Muscle of leg (tissue), 11 donors: ENCODE results near the gene CLDN5. TPM values are rescaled to one million over a fixed set of nuclear protein-coding genes. Genes with fewer than 3 reads are reported as not detected.

Experiments used
- DNase-seq: peaks from one replicate; pipeline ENCODE4 v3.0.0; 2013
- H3K27ac ChIP-seq: one replicate; pipeline ENCODE4 v1.5.1; 2013; ENCODE audit warnings: mild to moderate bottlenecking, low read length, control low read depth
- H3K27me3 ChIP-seq: one replicate; pipeline ENCODE4 v1.6.1; 2013; ENCODE audit warnings: low read length; ENCODE audit not compliant: control insufficient read depth, insufficient read depth
- H3K36me3 ChIP-seq: one replicate; pipeline ENCODE4 v1.6.1; 2013; ENCODE audit warnings: low read length; ENCODE audit not compliant: control insufficient read depth, insufficient read depth
- H3K4me1 ChIP-seq: one replicate; pipeline ENCODE4 v1.6.1; 2013; ENCODE audit warnings: low read length; ENCODE audit not compliant: control insufficient read depth, insufficient read depth
- H3K4me3 ChIP-seq: one replicate; pipeline ENCODE4 v1.5.1; 2013; ENCODE audit warnings: low read length, control low read depth
- H3K9me3 ChIP-seq: replicated peaks from 2 replicates; pipeline ENCODE4 v1.6.1; 2013; ENCODE audit warnings: low read depth, low read length; ENCODE audit not compliant: control insufficient read depth
- WGBS: methylation state at CpG from one replicate; pipeline ENCODE4 v1.1.5; 2013; ENCODE audit warnings: missing lambda C conversion rate; ENCODE audit not compliant: insufficient coverage; 5-methylcytosine and 5-hydroxymethylcytosine counted together
- polyA plus RNA-seq, 8 donors: library from polyadenylated mRNA; unstranded; fragments of 120-200 nt; gene quantifications; one replicate each; pipeline versions ENCODE4 v1.2.1 to v1.2.3, GENCODE V29; 2013; ENCODE audit warnings: inconsistent platforms in 1 of 8, low replicate concordance in 1 of 8; ENCODE audit not compliant: insufficient read length in 8 of 8, insufficient read depth in 1 of 8
- total RNA-seq: library from RNA; stranded (reverse); fragments of 120-200 nt; gene quantifications from one replicate; pipeline ENCODE4 v1.2.4, GENCODE V29; 2013

The CLDN5 gene
- total and polyA plus RNA-seq, 9 donors: 34.8 to 78.1 (median 51.8) TPM

- H3K27ac ChIP-seq: peak overlapping the region; percentile 56
- no peaks in the 10 kb centered on the region for H3K9me3 ChIP-seq
- H3K4me1 ChIP-seq: peaks cover 12% of the 10 kb centered on the region
- H3K36me3 ChIP-seq: peaks cover 21% of the 10 kb centered on the region
- H3K27me3 ChIP-seq: no peaks in the 10 kb centered on the region
- DNase-seq: peak; percentile 79
- 85% methylated on average over 2 of the region's 3 CpGs for WGBS
- H3K4me3 ChIP-seq: no peak overlapping the region
These were observed 27.0 kb downstream of the CLDN5 start for GRCh38 chr22:19497245-19497644.

GRCh38 chr22:19496324-19496630 lies 27.9 kb downstream of the CLDN5 start:
- Histone ChIP-seq H3K27ac (no peak overlapping the region), H3K36me3 (peaks cover 21% of the 10 kb centered on the region), H3K27me3 (no peaks in the 10 kb centered on the region), H3K4me3 (no peak overlapping the region), H3K4me1 (peaks cover 12% of the 10 kb centered on the region), H3K9me3 (no peaks in the 10 kb centered on the region)
- WGBS: no CpG with 5 or more reads among the region's 3 CpGs
- no peak for DNase-seq

GRCh38 chr22:19495562-19496323 lies 28.5 kb downstream of the CLDN5 start:
- peaks cover 12% of the 10 kb centered on the region for H3K4me1 ChIP-seq
- H3K36me3 ChIP-seq: peaks cover 21% of the 10 kb centered on the region
- H3K9me3 ChIP-seq: no peaks in the 10 kb centered on the region
- H3K4me3 ChIP-seq: no peak overlapping the region
- no peaks in the 10 kb centered on the region for H3K27me3 ChIP-seq
- H3K27ac ChIP-seq: no peak overlapping the region
- WGBS: 58% methylated on average over 2 of the region's 5 CpGs
- DNase-seq: peak; percentile 40

GRCh38 chr22:19494676-19495173 lies 29.5 kb downstream of the CLDN5 start:
- Histone ChIP-seq H3K9me3 (no peaks in the 10 kb centered on the region), H3K4me3 (no peak overlapping the region), H3K36me3 (peaks cover 21% of the 10 kb centered on the region), H3K27ac (no peak overlapping the region), H3K4me1 (peaks cover 12% of the 10 kb centered on the region), H3K27me3 (no peaks in the 10 kb centered on the region)
- DNase-seq: no peak
- whole genome bisulfite sequencing: 88% methylated on average over 3 of the region's 6 CpGs

- no peaks in the 10 kb centered on the region for H3K27me3 ChIP-seq
- WGBS: 96% methylated on average over 5 of the region's 8 CpGs
These were observed 30.1 kb downstream of the CLDN5 start for GRCh38 chr22:19494001-19494560.

GRCh38 chr22:19492504-19493174 lies 31.6 kb downstream of the CLDN5 start:
- WGBS: 100% methylated on average over 3 of the region's 6 CpGs
- no peaks in the 10 kb centered on the region for H3K9me3 ChIP-seq
- no peak overlapping the region for H3K27ac ChIP-seq
- DNase-seq: no peak
- H3K4me1 ChIP-seq: peaks cover 11% of the 10 kb centered on the region
- H3K36me3 ChIP-seq: peaks cover 18% of the 10 kb centered on the region
- H3K27me3 ChIP-seq: no peaks in the 10 kb centered on the region
- H3K4me3 ChIP-seq: no peak overlapping the region

More at GRCh38 chr22:19494001-19494560, 30.1 kb downstream of the CLDN5 start:
- Histone ChIP-seq H3K4me1 (peaks cover 12% of the 10 kb centered on the region), H3K9me3 (no peaks in the 10 kb centered on the region), H3K27ac (no peak overlapping the region), H3K36me3 (peaks cover 21% of the 10 kb centered on the region), H3K4me3 (no peak overlapping the region)
- no peak for DNase-seq

GRCh38 chr22:19490628-19491230 lies 33.5 kb downstream of the CLDN5 start:
- WGBS: no CpG with 5 or more reads among the region's 5 CpGs
- H3K36me3 ChIP-seq: peaks cover 12% of the 10 kb centered on the region
- H3K27me3 ChIP-seq: no peaks in the 10 kb centered on the region
- no peak for DNase-seq
- H3K27ac ChIP-seq: no peak overlapping the region
- H3K4me3 ChIP-seq: no peak overlapping the region
- no peaks in the 10 kb centered on the region for H3K4me1 ChIP-seq
- no peaks in the 10 kb centered on the region for H3K9me3 ChIP-seq

GRCh38 chr22:19488884-19489843 lies 35.0 kb downstream of the CLDN5 start:
- Histone ChIP-seq H3K27me3 (no peaks in the 10 kb centered on the region), H3K36me3 (peaks cover 19% of the 10 kb centered on the region), H3K9me3 (no peaks in the 10 kb centered on the region), H3K4me3 (no peak overlapping the region), H3K4me1 (no peaks in the 10 kb centered on the region), H3K27ac (no peak overlapping the region)
- no CpG with 5 or more reads among the region's 7 CpGs for WGBS
- peak; percentile 71 for DNase-seq

GRCh38 chr22:19488285-19488684 lies 35.9 kb downstream of the CLDN5 start:
- Histone ChIP-seq H3K27ac (no peak overlapping the region), H3K9me3 (no peaks in the 10 kb centered on the region)
- no CpG with 5 or more reads among the region's 2 CpGs for WGBS

More at GRCh38 chr22:19488285-19488684, 35.9 kb downstream of the CLDN5 start:
- Histone ChIP-seq H3K4me1 (no peaks in the 10 kb centered on the region), H3K27me3 (no peaks in the 10 kb centered on the region), H3K36me3 (peaks cover 18% of the 10 kb centered on the region), H3K4me3 (no peak overlapping the region)
- no peak for DNase-seq
